Measurements from ENCODE around the gene IGSF22. TPM values are rescaled to one million over a fixed set of nuclear protein-coding genes. Genes with fewer than 3 reads are reported as not detected.
"Not testable (repeated sequence)": the region's sequence is repeated elsewhere in the genome, so short reads cannot be mapped to it uniquely, and the experiment has no call there.

IGSF22 gene
- total RNA-seq, 1 donor from 2014 or later, result not detected

- Mint-ChIP-seq H3K4me1 (ENCODE audit: low read depth) (peaks cover 7% of the 10 kb centered on the region), H3K36me3 (ENCODE audit: low read depth) (no peaks in the 10 kb centered on the region), H3K27me3 (ENCODE audit: low read depth) (no peaks in the 10 kb centered on the region), H3K4me3 (ENCODE audit: unreplicated experiment) (no peak overlapping the region), H3K9me3 (ENCODE audit: low read depth) (no peaks in the 10 kb centered on the region), H3K27ac (ENCODE audit: unreplicated experiment) (no peak overlapping the region)
- no peak for DNase-seq (ENCODE audit: low spot score)
- no peak for TF ChIP-seq CTCF (IDR thresholded peaks at IDR 0.05)
Measured at GRCh38 chr11:18692941-18693760, 32.8 kb downstream of the IGSF22 start.

- H3K4me3 Mint-ChIP-seq (ENCODE audit: unreplicated experiment); H3K27me3 Mint-ChIP-seq (ENCODE audit: low read depth); DNase-seq (ENCODE audit: low spot score); H3K9me3 Mint-ChIP-seq (ENCODE audit: low read depth); H3K36me3 Mint-ChIP-seq (ENCODE audit: low read depth); H3K27ac Mint-ChIP-seq (ENCODE audit: unreplicated experiment); H3K4me1 Mint-ChIP-seq (ENCODE audit: low read depth): not testable (repeated sequence)
Measured at GRCh38 chr11:18691467-18692140, 34.4 kb downstream of the IGSF22 start.

- TF ChIP-seq CTCF (IDR thresholded peaks at IDR 0.05), result no peak
- Mint-ChIP-seq H3K4me3 (ENCODE audit: unreplicated experiment) (no peak overlapping the region), H3K36me3 (ENCODE audit: low read depth) (no peaks in the 10 kb centered on the region), H3K27me3 (ENCODE audit: low read depth) (peaks cover 14% of the 10 kb centered on the region), H3K4me1 (ENCODE audit: low read depth) (no peaks in the 10 kb centered on the region), H3K9me3 (ENCODE audit: low read depth) (no peaks in the 10 kb centered on the region), H3K27ac (ENCODE audit: unreplicated experiment) (no peak overlapping the region)
- no peak for DNase-seq (ENCODE audit: low spot score)
Measured at GRCh38 chr11:18684267-18684666, 41.7 kb downstream of the IGSF22 start.

GRCh38 chr11:18682466-18682865, 43.5 kb downstream of the IGSF22 start:
- Mint-ChIP-seq H3K36me3 (ENCODE audit: low read depth) (no peaks in the 10 kb centered on the region), H3K4me1 (ENCODE audit: low read depth) (no peaks in the 10 kb centered on the region), H3K27me3 (ENCODE audit: low read depth) (peaks cover 14% of the 10 kb centered on the region), H3K27ac (ENCODE audit: unreplicated experiment) (no peak overlapping the region), H3K9me3 (ENCODE audit: low read depth) (no peaks in the 10 kb centered on the region), H3K4me3 (ENCODE audit: unreplicated experiment) (no peak overlapping the region)
- no peak for DNase-seq (ENCODE audit: low spot score)
- no peak for TF ChIP-seq CTCF (IDR thresholded peaks at IDR 0.05)

- not testable (repeated sequence) for H3K27ac Mint-ChIP-seq (ENCODE audit: unreplicated experiment); H3K4me1 Mint-ChIP-seq (ENCODE audit: low read depth); DNase-seq (ENCODE audit: low spot score); H3K36me3 Mint-ChIP-seq (ENCODE audit: low read depth); H3K4me3 Mint-ChIP-seq (ENCODE audit: unreplicated experiment); H3K9me3 Mint-ChIP-seq (ENCODE audit: low read depth)
- peaks cover 14% of the 10 kb centered on the region for H3K27me3 Mint-ChIP-seq (ENCODE audit: low read depth)
Measured at GRCh38 chr11:18681949-18682348, 44.0 kb downstream of the IGSF22 start.

- Mint-ChIP-seq H3K27ac (ENCODE audit: unreplicated experiment) (no peak overlapping the region), H3K4me1 (ENCODE audit: low read depth) (no peaks in the 10 kb centered on the region), H3K27me3 (ENCODE audit: low read depth) (no peaks in the 10 kb centered on the region), H3K9me3 (ENCODE audit: low read depth) (no peaks in the 10 kb centered on the region), H3K4me3 (ENCODE audit: unreplicated experiment) (no peak overlapping the region), H3K36me3 (ENCODE audit: low read depth) (no peaks in the 10 kb centered on the region)
- TF ChIP-seq CTCF (IDR thresholded peaks at IDR 0.05), result no peak
- DNase-seq (ENCODE audit: low spot score), result no peak
Measured at GRCh38 chr11:18677560-18677959, 48.4 kb downstream of the IGSF22 start.
